Measurements from ENCODE around the gene PYGM.
A peak's percentile ranks its signal among the peaks of the same experiment; 100 is the strongest.

The PYGM gene

DNA sequence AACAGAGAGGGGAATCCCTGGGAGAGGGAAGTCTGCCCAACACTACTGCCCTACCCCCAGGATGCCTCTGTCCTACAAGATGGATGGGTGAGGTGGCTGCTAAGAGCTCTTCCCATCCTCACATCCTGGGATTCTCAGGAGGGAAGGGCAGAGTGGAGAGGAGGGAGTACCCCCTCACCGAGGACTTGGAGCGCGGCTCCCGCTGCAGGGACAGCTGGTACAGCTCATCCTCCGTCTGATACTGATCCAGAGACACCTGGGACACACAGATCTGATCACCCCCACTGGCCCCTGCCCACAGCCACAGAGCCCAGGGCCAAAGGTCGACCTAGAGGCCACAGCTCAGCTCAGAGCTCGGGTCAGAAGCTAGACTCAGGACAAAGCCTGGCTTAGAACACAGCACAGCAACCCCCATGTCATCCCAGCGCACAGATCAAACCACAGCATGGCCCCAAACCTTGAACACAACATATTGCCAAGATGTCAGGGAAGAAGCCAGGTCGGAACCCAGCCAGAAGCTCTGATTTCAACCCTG is 24.0 kb downstream of the PYGM start:
- DNase-seq (ENCODE audit: low read depth): no peak

DNA sequence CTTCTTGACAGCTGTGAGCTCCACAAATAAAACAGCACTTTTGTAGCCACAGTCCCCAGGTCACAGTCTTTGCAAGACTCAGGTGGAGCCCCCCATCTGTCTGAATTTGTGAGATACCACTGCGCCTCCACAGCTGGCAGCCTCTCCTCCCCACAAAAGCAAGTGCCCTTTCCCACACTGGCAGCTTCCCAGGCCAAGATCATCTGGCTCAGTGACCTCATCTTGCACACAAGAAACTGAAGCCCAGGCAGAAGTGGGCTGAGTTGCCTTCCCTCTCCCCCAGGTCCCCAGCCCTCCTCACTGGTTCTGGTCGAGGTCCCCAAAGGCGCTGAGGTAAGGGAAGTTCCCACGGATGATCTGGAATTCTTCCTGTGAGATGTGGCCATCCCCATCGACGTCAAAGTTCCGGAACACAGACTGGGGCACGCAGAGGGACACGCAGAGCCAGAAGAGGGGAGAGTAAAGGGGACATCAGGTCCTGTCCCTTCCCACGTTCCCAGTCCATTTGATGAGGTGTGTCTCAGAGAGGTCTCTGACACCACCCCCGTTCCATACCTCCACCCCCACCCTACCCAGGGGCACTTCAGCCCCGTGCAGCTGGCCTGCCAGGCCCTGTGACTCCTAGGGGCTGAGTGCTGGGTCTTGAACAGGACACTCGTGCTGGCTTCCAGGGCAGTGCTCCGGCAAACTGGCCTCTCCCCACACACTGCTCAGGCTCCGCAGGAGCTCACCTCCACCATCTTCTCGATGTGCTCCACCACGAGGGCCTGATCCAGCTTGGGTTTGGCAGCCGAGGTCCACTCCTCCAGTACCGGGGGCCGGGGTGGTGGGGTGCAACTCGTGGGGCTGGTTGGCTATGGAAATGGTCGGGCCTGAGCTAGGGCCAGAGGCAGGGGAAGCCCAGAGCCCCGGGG is 24.7 kb downstream of the PYGM start:
- DNase-seq (ENCODE audit: low read depth): no peak

DNA sequence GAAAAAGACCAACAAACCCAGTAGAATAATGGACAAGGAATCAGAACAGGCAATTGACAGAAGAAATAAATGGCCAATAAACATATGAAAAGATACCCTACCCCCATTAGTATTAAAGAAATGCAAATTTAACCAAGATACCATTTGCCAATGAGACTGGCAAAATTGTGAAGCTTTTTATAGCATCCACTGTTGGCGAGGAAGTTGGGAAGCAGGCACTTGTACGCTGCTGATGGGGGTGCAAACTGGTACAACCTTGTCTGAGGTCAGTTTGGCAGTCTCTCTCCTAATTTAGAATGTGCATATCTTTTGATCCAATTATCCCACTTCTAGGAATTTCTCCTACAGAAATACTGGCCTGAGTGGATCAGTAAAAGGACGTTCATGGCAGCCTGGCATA is 28.2 kb downstream of the PYGM start:
- DNase-seq (ENCODE audit: low read depth): no peak

DNA sequence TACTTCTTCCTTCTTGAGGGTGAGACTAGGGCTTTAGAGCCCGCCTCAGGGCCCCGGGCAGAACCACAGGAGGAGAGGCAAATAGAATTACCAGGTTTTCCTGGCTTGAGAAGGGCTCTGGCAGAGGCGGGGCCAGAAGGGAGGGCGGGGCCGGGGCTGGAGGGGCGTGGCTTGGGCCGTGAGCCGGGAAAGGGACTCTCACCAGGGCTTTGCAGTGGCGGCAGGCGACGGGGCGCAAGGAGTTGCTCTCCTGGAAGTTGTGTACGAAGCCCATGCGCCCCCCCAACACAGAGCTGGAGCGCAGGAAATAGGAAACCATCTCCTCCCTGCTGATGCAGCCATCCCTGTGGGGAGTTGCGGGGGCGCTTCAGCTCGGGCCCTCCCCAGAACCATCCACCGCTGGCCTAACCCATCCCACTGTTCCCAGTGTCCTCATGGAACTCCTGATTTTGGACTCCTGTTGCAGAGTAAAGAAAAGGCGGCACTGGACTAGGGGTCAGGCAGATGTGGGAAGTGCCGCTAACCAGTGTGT is 29.9 kb downstream of the PYGM start:
- DNase-seq (ENCODE audit: low read depth): no peak

DNA sequence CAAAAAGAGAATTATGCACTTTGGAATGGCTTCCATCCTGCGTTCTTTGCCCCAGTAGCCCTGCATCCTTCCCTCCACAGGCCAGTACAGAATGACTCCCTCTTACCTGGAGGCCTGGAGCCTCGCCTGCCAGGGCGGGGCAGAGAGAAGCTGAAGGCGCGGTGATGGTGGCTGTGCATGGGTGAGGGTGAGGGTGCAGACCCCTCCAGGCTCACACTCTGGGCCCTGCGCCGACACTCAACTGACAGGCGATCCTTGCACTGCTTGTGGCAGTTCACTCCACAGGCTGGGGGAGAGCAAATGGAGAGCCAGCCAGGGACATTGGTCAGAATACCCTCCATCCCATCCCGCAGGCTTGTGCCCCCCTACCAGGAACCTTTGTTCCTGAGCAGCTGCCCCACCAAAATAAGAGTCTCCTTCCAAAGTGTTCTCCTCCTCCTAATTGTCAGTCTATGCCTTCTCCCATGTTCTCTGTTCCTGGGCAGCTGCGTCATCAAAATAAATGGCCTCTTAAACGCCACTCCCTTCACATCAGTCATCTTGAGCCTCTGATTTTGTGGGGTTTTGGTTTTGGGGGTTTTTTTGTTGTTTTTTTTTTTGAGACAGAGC is 30.9 kb downstream of the PYGM start:
- no peak for DNase-seq (ENCODE audit: low read depth)

DNA sequence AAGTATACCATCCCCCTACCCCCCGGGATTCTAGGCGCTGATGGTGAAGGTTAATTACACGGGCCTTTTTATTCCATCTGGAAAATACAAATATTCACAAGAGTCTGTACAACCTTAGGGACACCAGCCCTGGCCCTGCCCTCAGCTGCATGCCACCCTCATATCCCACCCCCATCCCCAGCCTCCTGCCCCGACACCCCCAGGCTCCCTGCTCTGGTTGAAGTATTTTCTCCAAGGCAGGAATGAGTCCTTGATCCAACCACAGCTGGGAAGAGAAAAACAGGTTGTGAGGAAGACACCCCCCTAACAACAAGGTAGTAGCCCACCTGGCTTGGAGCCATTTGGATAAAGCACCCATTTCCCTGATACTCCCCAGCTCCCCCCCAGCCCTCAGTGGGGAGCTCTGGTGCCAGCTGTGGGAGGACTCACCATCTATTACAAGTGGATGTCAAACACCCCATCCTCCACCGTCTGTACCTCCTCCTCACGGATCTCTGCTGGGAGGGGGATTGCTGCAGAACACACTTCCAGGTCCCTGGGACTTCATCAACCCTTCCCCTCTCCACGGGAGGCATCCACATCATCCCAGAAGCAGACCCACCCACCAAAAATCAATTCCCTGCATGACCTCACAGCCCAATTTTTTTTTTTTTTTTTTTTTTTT is 32.8 kb downstream of the PYGM start:
- no peak for DNase-seq (ENCODE audit: low read depth)

DNA sequence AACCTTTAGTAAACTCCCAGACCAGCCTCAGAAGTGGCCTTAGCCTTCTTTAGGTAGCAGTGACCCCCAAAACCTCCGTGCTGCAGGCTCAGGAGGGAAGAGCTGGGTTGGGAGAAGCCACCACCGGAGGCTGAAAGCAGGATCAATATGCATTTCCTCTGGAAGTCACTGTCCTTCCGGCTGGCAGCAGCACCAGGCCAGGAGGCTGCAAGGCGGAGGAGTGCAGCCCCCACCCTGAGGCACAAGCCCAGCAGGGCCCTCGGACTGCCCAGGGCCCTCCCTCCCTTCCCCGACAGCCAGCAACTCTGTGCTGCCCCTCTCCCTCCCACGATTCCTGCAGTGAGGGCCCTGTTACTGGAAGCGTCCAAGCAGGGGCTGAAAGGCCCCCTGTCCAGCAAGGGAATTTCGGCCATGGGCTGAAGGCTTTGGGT is 33.5 kb downstream of the PYGM start:
- no peak for DNase-seq (ENCODE audit: low read depth)

DNA sequence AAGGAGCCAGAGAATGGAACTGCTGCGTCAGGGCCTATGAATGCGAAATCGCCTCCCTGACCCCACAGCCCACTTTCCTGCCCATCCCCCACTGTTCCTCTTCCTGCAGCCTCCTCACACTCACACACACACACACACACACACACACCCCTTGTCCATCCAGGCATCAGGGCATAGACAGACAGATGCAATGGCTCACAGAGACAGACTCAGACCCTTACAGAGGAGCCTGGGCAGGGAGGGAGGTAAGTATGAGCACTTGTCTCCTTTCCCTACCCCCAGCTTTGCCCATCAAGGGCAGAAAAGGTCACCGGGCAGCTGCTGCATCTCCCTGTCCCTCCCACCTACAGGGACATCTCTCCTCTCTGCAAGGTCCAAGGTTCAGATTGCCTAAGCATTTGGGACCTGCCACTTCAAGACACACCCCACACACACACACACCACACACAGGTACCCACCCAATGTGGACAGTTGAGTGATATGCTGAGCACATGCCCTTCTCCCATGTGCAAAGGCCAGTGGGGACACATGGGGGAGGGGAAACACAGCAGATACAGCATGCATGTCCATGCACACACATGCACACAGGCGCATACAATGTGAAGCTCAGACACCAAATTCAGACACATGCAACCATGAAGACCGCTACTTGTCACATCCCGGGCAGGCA is 34.8 kb downstream of the PYGM start:
- no peak for DNase-seq (ENCODE audit: low read depth)

DNA sequence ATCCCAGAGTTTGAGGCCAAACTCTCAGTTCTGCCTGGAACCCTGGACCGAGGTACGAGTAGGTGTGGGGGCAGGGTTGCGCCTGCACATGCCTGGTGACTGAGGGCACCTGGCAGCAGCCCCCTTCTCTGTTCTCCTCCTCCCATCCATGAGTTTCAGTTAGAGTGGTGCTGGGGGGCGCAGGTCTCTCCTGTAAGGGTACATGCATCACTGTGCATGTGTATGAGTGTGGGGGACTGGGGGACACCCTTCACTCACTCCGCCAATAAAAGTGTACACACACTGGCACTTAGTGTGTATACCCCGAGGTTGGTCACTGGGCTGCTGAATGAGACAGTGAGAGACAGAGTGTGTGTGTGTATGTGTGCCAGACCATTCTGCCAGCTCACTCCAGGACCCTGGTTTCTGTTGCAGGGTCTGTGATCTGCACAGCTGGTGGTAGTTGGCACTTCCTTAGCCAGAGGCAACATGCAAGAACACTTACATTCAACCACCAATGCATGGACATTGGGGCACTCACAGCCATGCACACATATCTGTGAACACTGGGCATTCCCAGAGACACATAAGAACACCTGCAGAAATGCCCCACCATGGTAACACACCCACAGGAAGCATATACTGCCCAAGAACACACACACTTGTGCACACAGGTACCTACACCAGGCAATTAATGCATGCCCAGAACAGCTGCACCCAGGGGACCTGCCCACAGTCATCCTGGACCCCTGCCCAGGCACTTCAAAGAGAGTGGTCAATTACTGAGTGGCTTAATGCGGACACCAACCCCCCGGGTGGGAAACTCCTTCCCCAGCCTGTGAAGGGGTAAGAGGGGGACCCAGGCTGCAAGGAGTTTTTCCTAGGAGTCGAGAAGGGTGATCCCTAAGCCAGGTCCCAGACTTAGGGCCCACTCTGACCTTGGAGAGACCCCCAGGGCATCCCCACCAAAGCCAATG is 35.6 kb downstream of the PYGM start:
- DNase-seq (ENCODE audit: low read depth): no peak

DNA sequence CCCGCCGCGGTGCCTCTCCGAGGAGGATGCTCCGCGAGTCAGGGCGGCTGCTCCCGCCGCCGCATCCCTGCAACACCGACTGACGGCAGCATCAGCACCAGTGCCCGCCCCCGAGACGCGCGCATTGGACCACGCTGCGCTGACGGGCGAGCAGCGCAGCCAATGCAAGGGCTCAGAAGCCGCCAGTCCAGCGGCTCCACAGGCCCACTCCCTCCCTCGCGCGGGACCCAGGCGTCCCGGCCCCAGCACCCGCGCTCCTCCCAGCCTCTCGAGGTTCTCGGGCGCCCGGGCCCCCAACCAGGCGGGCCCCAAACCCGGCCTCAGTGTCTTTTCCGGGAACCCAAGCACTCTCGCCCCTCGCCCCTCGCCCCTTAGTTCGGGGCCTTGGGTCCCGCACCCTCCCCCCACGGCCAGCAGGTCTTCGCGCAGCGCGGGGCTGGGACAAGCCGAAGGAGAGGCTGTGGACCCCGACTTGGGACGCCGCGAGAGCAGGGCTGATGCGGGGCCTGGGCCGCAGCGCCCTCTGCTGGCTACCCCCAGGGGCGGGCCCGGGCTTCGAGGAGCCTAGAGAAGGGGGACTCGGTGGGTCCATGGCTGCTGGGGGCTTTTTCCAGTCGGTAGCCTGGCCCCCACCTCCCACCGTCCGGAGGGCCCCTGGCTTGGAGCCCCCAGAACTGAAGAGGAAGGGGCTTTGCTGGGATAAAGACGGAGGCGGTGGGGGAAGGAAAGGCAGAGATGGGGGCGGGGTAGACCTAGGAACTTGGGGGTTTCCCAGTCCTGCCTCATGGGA is 36.5 kb downstream of the PYGM start, which contains the start of gene NRXN2:
TSS of gene NRXN2 (minus strand) at position 81 of the 790 bp plus-strand sequence. CDS start 9,498 bp downstream, outside the sequence.
- DNase-seq (ENCODE audit: low read depth): peak; percentile 51

DNA sequence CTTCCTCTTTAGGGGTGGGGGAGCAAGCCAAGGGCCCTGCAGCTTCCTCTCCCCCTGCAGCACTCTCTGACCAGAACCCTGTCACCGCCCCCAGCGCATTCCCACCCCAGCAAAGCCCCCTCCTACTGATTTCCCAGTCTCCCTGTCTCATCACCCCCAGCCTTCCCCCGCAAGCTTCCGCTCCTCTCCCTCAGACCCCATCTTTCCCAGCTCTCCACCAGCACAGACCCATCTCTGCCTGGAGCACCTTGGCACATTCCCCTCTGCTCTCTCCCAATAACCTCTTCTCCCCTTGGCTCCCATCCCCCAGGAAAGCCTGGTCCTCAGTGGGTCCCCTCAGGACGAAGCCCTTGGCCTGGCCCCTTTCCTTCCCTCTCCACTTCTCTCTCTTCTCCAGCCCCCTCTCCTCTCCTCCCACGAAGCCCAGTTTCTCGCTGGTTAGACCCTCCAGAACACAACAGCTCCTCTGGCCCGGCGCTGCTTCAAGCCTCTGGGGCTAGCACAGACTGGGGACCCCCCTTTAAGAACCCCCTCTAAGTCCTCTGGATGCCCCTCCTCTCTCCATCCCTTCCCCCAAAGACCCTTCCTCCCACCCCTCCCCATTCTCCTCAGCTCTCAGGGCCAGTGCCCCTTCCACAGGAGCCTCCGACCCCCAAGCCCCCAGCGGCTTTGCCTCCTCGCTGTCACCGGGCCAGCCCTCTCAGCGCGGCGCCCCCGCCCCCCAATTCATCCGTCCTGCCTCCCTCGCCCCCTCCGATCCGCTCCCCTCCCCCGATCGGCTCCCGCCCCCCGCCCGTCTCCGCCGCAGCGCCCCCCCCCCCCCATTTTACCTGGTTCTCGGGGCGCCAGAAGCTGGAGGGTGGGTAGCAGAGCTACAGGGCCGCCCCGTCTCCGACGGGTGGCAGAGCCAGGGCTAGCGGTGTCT is 37.4 kb downstream of the PYGM start:
- DNase-seq (ENCODE audit: low read depth): no peak

DNA sequence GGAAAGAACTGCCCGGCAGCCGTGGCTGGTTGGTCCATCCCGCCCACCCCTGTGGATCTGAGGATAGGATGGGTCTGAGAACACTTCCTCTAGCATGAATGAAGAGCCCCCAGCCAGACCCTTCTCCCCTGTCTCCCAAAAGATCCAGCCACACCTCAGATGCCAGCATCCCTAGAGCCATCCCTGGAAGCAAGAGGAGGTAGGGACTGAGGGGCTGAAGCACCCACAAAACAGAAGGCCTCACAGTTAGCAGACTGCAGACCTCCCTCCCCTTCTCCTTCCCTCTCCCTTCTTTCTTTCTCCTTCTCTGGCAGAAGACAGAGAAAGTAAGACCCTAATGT is 38.4 kb downstream of the PYGM start:
- DNase-seq (ENCODE audit: low read depth): no peak

DNA sequence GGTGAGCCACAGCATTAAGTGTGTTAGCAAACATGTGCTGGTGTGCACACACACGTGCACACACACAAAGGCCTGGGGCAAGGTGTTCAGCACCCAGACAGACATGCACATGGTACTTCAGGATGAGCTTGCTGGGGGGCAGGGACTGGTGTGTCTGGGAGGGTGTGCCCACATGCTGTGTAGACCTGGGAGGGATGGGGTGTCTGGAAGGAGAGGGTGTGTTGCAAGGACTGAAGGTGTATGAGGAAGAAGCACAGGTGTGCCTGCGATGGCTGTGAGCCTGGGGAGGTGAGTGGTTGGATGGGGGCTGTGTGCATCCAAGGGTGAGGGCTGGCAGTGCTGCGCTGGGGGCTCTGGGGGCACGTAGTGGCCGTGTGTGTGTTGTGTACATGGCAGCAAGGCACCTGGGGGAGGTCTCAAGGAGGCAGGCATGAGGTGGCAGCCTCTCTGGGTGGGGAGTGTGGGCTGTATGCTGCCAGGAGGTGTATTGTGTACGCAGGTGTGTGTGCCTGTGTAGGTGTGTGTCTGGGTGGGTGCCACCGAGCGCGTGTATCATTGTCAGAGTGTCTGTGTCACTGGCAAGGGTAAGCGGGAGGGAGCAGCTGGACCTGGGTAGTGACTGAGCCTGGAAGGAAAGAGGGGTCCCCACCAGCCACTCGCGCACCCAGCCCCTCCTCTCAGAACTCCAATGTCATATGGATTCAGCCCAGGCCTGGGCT is 39.0 kb downstream of the PYGM start:
- no peak for DNase-seq (ENCODE audit: low read depth)

DNA sequence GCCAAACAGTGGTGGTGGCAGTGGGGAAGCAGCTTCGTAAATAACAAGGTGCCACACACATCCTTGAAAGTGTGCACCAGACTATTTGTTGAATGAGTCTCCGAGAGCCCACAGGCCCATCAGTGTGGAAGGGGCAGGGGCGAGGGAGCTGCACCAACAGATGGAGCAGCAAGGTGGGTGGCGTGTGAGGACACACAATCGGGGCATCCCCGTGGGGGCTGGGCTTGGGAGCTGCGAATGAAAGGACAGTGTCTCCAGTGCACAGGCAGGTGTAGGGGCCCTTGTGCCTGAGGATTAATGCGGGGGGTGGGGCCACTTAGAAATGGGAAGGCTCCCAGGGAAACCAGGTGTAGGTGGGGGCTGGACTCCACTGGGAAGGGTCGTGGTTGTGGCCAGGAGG is 39.6 kb downstream of the PYGM start:
- DNase-seq (ENCODE audit: low read depth): no peak

DNA sequence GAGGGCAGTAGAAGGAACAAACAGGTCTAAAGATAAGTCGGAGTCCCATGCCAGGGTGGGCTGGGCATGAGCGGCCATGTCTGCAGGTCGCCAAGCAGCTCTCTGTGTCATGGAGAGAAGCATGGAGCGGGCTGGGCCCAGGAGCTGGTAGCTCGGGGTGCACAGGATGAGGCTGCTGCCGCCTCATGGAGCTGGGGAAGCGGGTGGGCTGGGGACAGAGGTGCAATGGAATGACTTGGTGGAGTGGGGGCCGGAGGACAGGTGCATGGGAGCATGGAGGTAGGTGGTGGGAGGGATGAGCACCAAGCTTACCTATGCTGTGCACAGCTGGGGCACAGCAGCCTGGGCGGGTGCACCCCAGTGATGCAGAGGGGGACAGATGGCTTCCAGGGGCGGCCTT is 40.4 kb downstream of the PYGM start:
- DNase-seq (ENCODE audit: low read depth): no peak

DNA sequence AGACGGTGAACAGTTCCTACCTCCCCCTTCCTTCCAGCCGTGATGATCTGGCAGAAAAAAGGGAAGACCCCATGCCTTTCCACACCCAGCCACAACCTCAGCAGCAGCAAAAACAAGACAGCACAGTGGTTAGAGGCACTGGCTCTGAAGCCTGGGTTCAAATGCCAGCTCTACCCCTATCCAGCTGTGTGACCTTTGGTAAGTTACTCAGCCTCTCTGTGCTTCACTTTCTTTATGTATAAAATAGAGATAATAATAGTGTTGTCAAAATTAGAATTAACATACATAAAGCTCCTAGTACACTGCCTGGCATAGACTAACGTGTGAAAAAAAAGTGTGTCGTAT is 41.0 kb downstream of the PYGM start:
- no peak for DNase-seq (ENCODE audit: low read depth)

DNA sequence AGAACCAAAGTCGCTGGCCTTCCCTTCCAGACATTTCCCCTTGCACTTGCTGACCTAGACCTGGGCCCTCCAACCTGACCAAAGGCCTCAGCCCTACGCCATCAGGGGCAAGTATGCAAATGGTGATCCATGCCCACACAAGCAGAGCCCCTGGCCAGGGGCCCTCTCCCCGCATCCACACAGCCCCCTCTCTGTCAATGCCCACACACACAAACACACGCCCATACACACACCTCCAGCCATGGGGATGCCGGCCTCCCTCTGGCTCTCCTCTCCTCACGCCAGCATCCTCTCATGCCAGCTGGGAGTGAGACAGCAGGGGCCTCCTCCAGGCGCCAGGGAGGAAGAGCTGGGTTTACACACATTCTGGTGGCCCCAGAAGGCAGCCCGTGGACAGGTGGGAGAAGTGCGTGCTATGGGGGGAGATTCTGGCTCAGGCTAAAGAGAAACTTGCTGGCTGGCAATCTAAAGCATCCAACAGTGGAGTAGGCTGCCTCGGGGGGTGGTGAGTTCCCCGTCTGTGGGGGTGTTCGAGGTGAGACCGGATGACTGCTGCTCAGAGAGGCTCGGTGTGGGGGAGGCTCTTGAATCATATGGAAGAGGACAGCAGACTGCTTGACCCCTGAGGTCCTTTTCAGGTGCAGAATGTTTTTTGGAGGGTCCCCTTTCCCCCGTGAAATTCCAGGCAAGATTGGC is 41.5 kb downstream of the PYGM start:
- DNase-seq (ENCODE audit: low read depth): no peak

DNA sequence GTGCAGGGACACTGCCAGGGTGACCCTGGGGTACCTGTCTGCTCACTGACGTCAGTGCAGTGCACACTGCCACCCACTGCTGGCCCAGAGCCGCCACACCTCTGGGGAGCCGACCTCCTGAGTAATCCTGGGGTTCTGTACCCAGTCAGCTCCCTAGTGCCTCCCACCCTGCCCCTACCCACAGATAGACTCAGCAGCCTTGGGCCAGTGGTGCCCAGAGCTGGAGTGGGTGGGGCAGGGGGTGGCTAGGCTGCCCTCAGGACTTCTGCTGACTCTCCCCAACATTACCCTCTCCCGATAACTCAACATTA is 42.6 kb downstream of the PYGM start:
- DNase-seq (ENCODE audit: low read depth): no peak

All from HS-27A (cell line).